ENCODE data around the gene SLC38A3.

SLC38A3 gene

GRCh38 chr3:50177346-50177745, 27.7 kb upstream of the SLC38A3 start:
- in situ Hi-C loops (cut with HindIII; ENCODE audit: low pct_ligation_motif_present, low sequenced_read_pairs), result no loop called here
- Histone ChIP-seq H3K27ac (no peak overlapping the region), H3K27me3 (replicated peaks) (no peaks in the 10 kb centered on the region), H3K36me3 (replicated peaks) (no peaks in the 10 kb centered on the region), H3K4me3 (ENCODE audit: low read depth, low read length) (no peak overlapping the region)
- no peak for DNase-seq
- TF ChIP-seq CTCF (IDR thresholded peaks at IDR 0.05; ENCODE audit: low read depth, low read length, missing control alignments), result no peak

DNA sequence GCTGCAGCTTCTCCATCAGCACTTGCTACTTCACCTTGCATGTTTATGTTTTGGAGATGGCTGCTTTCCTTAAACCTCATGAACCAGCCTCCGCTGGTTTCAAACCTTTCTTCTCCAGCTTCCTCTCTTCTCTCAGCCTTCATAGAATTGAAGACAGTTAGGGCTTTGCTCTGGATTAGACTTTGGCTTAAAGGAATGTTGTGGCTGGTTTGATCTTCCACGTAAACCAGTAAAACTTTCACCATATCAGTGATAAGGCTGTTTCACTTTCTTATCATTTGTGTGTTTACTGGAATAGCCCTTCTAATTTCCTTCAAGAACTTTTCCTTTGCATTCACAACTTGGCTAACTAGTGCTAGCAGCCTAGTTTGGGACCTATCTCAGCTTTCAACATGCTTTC, 25.4 kb upstream of the SLC38A3 start:
- TF ChIP-seq CTCF (IDR thresholded peaks at IDR 0.05; ENCODE audit: low read depth, low read length, missing control alignments), result no peak
- in situ Hi-C loops (cut with HindIII; ENCODE audit: low pct_ligation_motif_present, low sequenced_read_pairs), result no loop called here
- DNase-seq, result no peak
- Histone ChIP-seq H3K27me3 (replicated peaks) (no peaks in the 10 kb centered on the region), H3K27ac (no peak overlapping the region), H3K4me3 (ENCODE audit: low read depth, low read length) (no peak overlapping the region), H3K36me3 (replicated peaks) (no peaks in the 10 kb centered on the region)

DNA sequence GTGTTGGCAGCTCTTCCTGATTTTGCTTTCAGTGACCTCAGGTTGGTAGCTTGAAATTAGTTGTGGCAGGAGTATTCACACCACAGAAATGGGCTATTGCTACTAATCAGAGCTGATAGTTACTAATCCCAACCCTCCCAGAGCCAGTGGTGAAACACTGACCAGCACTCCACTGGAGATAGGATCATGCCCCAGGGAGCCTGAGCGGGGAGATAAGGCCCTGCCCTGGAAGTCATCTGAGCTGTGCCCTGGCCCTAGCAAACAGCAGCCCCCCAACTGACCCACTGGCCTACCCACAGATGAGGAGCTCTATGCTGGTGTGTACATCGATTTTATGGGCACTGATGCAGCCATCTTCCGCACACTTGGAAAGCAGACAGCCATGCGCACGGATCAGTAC, 23.1 kb upstream of the SLC38A3 start:
- Histone ChIP-seq H3K27ac (no peak overlapping the region), H3K4me3 (ENCODE audit: low read depth, low read length) (no peak overlapping the region), H3K27me3 (replicated peaks) (no peaks in the 10 kb centered on the region), H3K36me3 (replicated peaks) (no peaks in the 10 kb centered on the region)
- TF ChIP-seq CTCF (IDR thresholded peaks at IDR 0.05; ENCODE audit: low read depth, low read length, missing control alignments), result no peak
- DNase-seq, result no peak
- in situ Hi-C loops (cut with HindIII; ENCODE audit: low pct_ligation_motif_present, low sequenced_read_pairs), result no loop called here

DNA sequence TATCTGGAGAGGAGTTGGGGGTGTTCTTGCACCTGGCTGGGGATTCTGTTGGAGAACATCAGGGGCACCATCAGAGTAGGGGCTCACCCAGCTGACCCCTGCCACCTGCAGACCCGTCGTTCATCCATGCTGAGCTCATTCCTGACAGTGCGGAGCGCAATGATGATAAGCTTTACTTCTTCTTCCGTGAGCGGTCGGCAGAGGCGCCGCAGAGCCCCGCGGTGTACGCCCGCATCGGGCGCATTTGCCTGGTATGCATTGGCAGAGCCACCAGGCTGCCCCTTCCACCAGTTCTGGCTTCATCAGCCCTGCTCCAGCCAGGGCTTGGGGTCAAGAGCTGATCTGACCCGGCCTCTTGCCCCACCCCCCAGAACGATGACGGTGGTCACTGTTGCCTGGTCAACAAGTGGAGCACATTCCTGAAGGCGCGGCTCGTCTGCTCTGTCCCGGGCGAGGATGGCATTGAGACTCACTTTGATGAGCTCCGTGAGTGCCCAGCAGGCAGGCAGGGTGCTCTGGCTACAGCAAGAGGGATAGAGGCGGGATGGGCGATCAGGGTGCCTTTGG, 22.5 kb upstream of the SLC38A3 start:
- in situ Hi-C loops (cut with HindIII; ENCODE audit: low pct_ligation_motif_present, low sequenced_read_pairs), result no loop called here
- Histone ChIP-seq H3K4me3 (ENCODE audit: low read depth, low read length) (no peak overlapping the region), H3K27ac (no peak overlapping the region), H3K36me3 (replicated peaks) (no peaks in the 10 kb centered on the region), H3K27me3 (replicated peaks) (no peaks in the 10 kb centered on the region)
- no peak for DNase-seq
- TF ChIP-seq CTCF (IDR thresholded peaks at IDR 0.05; ENCODE audit: low read depth, low read length, missing control alignments), result no peak

- DNase-seq, result no peak
- no peak for TF ChIP-seq CTCF (IDR thresholded peaks at IDR 0.05; ENCODE audit: low read depth, low read length, missing control alignments)
- Histone ChIP-seq H3K27ac (no peak overlapping the region), H3K36me3 (replicated peaks) (no peaks in the 10 kb centered on the region), H3K27me3 (replicated peaks) (no peaks in the 10 kb centered on the region), H3K4me3 (ENCODE audit: low read depth, low read length) (no peak overlapping the region)
- in situ Hi-C loops (cut with HindIII; ENCODE audit: low pct_ligation_motif_present, low sequenced_read_pairs), result no loop called here
Measured at GRCh38 chr3:50183755-50184154, 21.3 kb upstream of the SLC38A3 start.
